Measurements from ENCODE around the gene MATR3. TPM values are rescaled to one million over a fixed set of nuclear protein-coding genes. Genes with fewer than 3 reads are reported as not detected.

The MATR3 gene
- total RNA-seq, 1 experiment from 2014 or later = 267 TPM

DNA sequence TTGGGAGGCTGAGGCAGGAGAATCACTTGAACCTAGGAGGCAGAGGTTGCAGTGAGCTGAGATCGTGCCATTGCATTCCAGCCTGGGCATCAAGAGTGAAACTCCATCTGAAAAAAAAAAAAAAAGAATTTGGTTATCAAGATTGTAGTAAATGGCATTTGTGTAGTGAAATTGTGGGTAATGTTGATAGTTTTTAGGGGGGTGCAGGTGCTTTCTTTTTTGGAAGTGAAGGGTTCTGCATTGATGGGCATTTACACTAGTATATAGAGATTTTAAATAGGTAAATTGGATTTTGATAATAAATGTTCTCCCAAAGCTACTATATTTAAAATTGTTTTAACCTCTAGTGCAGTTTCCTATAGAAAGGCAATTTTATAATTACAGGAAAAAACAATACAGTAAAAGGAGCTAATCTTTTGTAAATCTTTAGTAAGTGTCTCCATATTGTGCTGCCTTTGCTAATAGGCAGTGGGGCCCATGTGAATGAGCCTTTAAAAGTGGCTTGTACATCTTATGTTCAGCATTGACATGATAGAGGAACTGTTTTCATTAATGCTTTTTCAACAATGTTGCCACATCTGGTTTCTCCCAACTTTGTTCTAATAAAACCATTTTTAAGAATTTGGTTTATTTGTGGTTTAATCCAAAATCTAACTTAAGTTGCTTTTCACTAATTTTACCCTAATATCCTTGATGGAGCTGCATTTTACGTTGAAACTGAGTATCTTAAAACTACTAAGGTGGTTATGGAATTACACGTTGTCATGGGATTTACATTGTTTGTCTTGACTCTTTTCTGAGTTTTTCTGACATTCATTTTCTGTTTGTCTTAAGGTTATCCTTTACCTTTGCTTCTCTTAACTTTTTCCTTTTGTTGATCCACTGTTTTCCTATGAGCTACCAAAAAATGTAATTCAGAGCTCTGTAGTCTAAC is 11.1 kb downstream of the MATR3 start:
- H3K27ac ChIP-seq (ENCODE audit: insufficient read length, low read depth, low read length) = no peak overlapping the region
- no peaks in the 10 kb centered on the region for H3K9me3 ChIP-seq (ENCODE audit: control insufficient read depth, low read depth, low read length)
- H3K4me2 ChIP-seq (ENCODE audit: insufficient read depth, insufficient read length, low read length) = no peak overlapping the region
- H2BK120ac ChIP-seq (ENCODE audit: low read depth, low read length, poor library complexity, severe bottlenecking) = no peak overlapping the region
- no peak overlapping the region for H3K9ac ChIP-seq (ENCODE audit: extremely low read depth, insufficient read length, low read length)
- no peak for DNase-seq
- no peaks in the 10 kb centered on the region; the same call in 1 of the 2 replicates for H3K4me1 ChIP-seq (ENCODE audit: insufficient read depth, low read length)
- H3K79me2 ChIP-seq (ENCODE audit: insufficient read depth, low read length) = peaks cover 86% of the 10 kb centered on the region
- no peak overlapping the region for H2AK5ac ChIP-seq (ENCODE audit: insufficient read length, low read length)
- Mint-ChIP-seq H3K27me3 (ENCODE audit: low read depth) (no peaks in the 10 kb centered on the region), H3K9me3 (no peaks in the 10 kb centered on the region), H3K36me3 (ENCODE audit: insufficient read depth in 1 of 3, low read depth in 3 of 3) (peaks cover 3 to 23% (median 20%) of the 10 kb centered on the region in 3 experiments; a peak in 5 of 7 replicates), H3K4me1 (peaks cover 61 to 71% of the 10 kb centered on the region in 2 experiments), H3K27ac (peak overlapping the region in 2 of 3 experiments; percentile 9 to 63; a peak in 1 of 7 replicates), H3K4me3 (no peak overlapping the region)
- no peak overlapping the region for H2BK5ac ChIP-seq (ENCODE audit: insufficient read length, low read length)
- no peak overlapping the region for H2AFZ ChIP-seq (ENCODE audit: low read length)
- no peak overlapping the region for H3T11ph ChIP-seq (ENCODE audit: low read length)
- TF ChIP-seq, protein P1, sequence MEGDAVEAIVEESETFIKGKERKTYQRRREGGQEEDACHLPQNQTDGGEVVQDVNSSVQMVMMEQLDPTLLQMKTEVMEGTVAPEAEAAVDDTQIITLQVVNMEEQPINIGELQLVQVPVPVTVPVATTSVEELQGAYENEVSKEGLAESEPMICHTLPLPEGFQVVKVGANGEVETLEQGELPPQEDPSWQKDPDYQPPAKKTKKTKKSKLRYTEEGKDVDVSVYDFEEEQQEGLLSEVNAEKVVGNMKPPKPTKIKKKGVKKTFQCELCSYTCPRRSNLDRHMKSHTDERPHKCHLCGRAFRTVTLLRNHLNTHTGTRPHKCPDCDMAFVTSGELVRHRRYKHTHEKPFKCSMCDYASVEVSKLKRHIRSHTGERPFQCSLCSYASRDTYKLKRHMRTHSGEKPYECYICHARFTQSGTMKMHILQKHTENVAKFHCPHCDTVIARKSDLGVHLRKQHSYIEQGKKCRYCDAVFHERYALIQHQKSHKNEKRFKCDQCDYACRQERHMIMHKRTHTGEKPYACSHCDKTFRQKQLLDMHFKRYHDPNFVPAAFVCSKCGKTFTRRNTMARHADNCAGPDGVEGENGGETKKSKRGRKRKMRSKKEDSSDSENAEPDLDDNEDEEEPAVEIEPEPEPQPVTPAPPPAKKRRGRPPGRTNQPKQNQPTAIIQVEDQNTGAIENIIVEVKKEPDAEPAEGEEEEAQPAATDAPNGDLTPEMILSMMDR (conservative IDR thresholded peaks at IDR 0.05) = no peak
- no peak overlapping the region for H3K14ac ChIP-seq (ENCODE audit: insufficient read depth, low read length)
- H2BK12ac ChIP-seq (ENCODE audit: insufficient read length, low read depth, low read length) = no peak overlapping the region
- H4K8ac ChIP-seq (replicated peaks; ENCODE audit: insufficient read length, low read depth, low read length) = no peak overlapping the region
- no peak overlapping the region for H3K56ac ChIP-seq (ENCODE audit: insufficient read length, low read depth, low read length)
- no peaks in the 10 kb centered on the region for H3K79me1 ChIP-seq (ENCODE audit: insufficient read depth, low read depth, low read length, poor library complexity, severe bottlenecking)
- no CpG with 5 or more reads among the region's 3 CpGs for WGBS (ENCODE audit: extremely low coverage, insufficient read length, low lambda C conversion rate)
- H3K4ac ChIP-seq (ENCODE audit: low read depth, low read length) = no peak overlapping the region
- no peaks in the 10 kb centered on the region for H3K27me3 ChIP-seq (ENCODE audit: insufficient read depth, low read length)
- H2BK20ac ChIP-seq (ENCODE audit: low read depth, low read length, poor library complexity, severe bottlenecking) = no peak overlapping the region
- H4K5ac ChIP-seq (ENCODE audit: insufficient read length, low read depth, low read length) = no peak overlapping the region
- H4K20me1 ChIP-seq (ENCODE audit: control insufficient read depth, insufficient read depth, insufficient read length) = no peaks in the 10 kb centered on the region
- no peaks in the 10 kb centered on the region for H3K23me2 ChIP-seq (ENCODE audit: insufficient read length, low read depth, low read length, poor library complexity, severe bottlenecking)
- no peak overlapping the region for H3K18ac ChIP-seq (ENCODE audit: insufficient read length, low read depth, low read length)
- H4K91ac ChIP-seq (ENCODE audit: insufficient read length, low read depth, low read length) = no peak overlapping the region
- no peak overlapping the region for H2BK15ac ChIP-seq (ENCODE audit: low read depth, low read length)
- no peak overlapping the region for H3K23ac ChIP-seq (ENCODE audit: insufficient read length, low read depth, low read length)

All from H9 (cell line).